Neural cell (in vitro differentiated cells): ENCODE data around the gene CDKL4.

ENCODE experiments used
- EP300 ChIP-seq: fragments of 450-650 bp; conservative IDR thresholded peaks from 2 replicates; pipeline ENCODE4 v1.6.1; 2014; ENCODE audit warnings: antibody characterized with exemption, mild to moderate bottlenecking, moderate library complexity; ENCODE audit not compliant: poor library complexity, severe bottlenecking
- EZH2 ChIP-seq: fragments of 200-600, 300-800 bp; shearing (Covaris generic), sonication (generic); IDR thresholded peaks from 2 replicates; pipeline ENCODE4 v1.6.1; 2014; ENCODE audit warnings: antibody characterized with exemption, low read length, borderline replicate concordance, mild to moderate bottlenecking; ENCODE audit not compliant: insufficient read depth, poor library complexity, severe bottlenecking
- MXI1 ChIP-seq: fragments of 450-650 bp; conservative IDR thresholded peaks from 2 replicates; pipeline ENCODE4 v1.6.1; 2014; ENCODE audit warnings: antibody characterized with exemption, mild to moderate bottlenecking; ENCODE audit not compliant: poor library complexity, severe bottlenecking
- POLR2AphosphoS5 ChIP-seq: IDR thresholded peaks from 2 replicates; pipeline ENCODE4 v1.6.1; 2012
- TAF1 ChIP-seq: IDR thresholded peaks from 2 replicates; pipeline ENCODE4 v1.6.1; 2012; ENCODE audit warnings: low read depth
- TF ChIP-seq, protein P1 (sequence below): fragments of 450-650 bp; IDR thresholded peaks from 2 replicates; pipeline ENCODE4 v1.5.1; 2014; ENCODE audit warnings: antibody characterized with exemption, mild to moderate bottlenecking, moderate library complexity; ENCODE audit not compliant: poor library complexity, severe bottlenecking

DNA sequence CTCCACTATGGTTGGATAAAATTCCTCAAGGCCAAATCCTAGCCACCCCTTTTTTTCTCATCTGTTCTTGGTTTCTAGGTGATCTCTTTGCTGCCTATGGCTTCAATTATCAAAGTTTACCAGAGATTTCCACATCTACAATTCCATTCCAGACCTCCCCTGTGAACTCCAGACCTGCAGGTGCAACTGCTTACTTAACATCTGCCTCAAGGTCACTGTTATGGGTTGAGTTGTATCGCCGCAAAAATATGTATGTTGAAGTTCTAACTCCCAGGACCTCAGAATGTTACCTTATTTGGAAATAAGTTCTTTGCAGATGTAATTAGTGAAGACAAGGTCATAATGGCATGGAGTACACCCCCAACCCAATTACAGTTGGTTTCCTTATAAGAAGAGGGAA, 62.5 kb downstream of the CDKL4 start:
- TF ChIP-seq, protein P1, sequence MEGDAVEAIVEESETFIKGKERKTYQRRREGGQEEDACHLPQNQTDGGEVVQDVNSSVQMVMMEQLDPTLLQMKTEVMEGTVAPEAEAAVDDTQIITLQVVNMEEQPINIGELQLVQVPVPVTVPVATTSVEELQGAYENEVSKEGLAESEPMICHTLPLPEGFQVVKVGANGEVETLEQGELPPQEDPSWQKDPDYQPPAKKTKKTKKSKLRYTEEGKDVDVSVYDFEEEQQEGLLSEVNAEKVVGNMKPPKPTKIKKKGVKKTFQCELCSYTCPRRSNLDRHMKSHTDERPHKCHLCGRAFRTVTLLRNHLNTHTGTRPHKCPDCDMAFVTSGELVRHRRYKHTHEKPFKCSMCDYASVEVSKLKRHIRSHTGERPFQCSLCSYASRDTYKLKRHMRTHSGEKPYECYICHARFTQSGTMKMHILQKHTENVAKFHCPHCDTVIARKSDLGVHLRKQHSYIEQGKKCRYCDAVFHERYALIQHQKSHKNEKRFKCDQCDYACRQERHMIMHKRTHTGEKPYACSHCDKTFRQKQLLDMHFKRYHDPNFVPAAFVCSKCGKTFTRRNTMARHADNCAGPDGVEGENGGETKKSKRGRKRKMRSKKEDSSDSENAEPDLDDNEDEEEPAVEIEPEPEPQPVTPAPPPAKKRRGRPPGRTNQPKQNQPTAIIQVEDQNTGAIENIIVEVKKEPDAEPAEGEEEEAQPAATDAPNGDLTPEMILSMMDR = no peak
- TF ChIP-seq MXI1 = no peak
- TF ChIP-seq EP300 = no peak
- no peak for TF ChIP-seq TAF1
- TF ChIP-seq POLR2AphosphoS5 = no peak
- TF ChIP-seq EZH2 = no peak
